Urinary bladder (tissue), 4 donors: ENCODE results near the gene ACE2. TPM values are rescaled to one million over a fixed set of nuclear protein-coding genes. Genes with fewer than 3 reads are reported as not detected.
"Not testable (repeated sequence)": the region's sequence is repeated elsewhere in the genome, so short reads cannot be mapped to it uniquely, and the experiment has no call there.

Source experiments
- DNase-seq: peaks from one replicate; pipeline ENCODE4 v3.0.0-alpha.2; 2015; ENCODE audit errors: extremely low spot score
- H3K27ac ChIP-seq: one replicate; pipeline ENCODE4 v1.5.1; 2013; ENCODE audit warnings: low read depth, mild to moderate bottlenecking, moderate library complexity
- H3K36me3 ChIP-seq: one replicate; pipeline ENCODE4 v1.6.1; 2013; ENCODE audit warnings: mild to moderate bottlenecking, moderate library complexity; ENCODE audit not compliant: insufficient read depth
- H3K4me1 ChIP-seq: one replicate; pipeline ENCODE4 v1.6.1; 2013; ENCODE audit warnings: mild to moderate bottlenecking, moderate library complexity; ENCODE audit not compliant: insufficient read depth
- H3K4me3 ChIP-seq: one replicate; pipeline ENCODE4 v1.5.1; 2013; ENCODE audit warnings: low read depth, low read length
- WGBS: extraction: QIAGEN DNeasy Blood & Tissue Kit; methylation state at CpG from one replicate; pipeline ENCODE4 v1.1.7; 2013; 5-methylcytosine and 5-hydroxymethylcytosine counted together
- polyA plus RNA-seq: library from polyadenylated mRNA; stranded (reverse); fragments of 200-250 nt; gene quantifications from one replicate; pipeline ENCODE4 v1.2.3, GENCODE V29; 2013
- total RNA-seq: library from RNA; depleted of rRNA; stranded (reverse); fragments of >200 nt; gene quantifications from one replicate; pipeline ENCODE4 v1.2.3, GENCODE V29; 2014
- donor health status: healthy with polysubstance abuse.
- donor health status: healthy.

The ACE2 gene
- total RNA-seq (2.1 TPM), polyA plus RNA-seq (0.37 TPM)

DNA sequence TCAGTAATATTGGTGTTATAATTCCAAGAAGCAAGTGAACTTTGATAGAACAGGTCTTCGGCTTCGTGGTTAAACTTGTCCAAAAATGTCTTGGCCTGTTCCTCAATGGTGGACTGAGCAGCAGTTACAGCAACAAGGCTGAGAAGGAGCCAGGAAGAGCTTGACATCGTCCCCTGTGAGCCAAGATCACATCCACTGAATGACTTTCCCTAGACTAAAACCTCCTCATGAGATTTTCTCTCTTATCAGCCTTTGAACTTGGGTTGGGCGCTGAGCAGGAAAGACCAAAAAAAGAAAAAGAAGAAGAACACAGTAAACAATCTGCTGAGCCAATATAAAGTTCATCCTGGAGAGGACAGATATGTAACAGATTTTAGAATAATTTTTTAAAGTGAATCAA is at the start of gene ACE2:
TSS of gene ACE2 (minus strand) at position 216 of the 400 bp plus-strand sequence. CDS start at position 167, 49 bp downstream.
- Histone ChIP-seq H3K36me3 (no peaks in the 10 kb centered on the region), H3K4me1 (no peaks in the 10 kb centered on the region), H3K4me3 (no peak within 1 kb of the TSS), H3K27ac (no peak within 1 kb of the TSS)
- WGBS = 79% methylated on average over 4 of the region's 4 CpGs
- no peak for DNase-seq

DNA sequence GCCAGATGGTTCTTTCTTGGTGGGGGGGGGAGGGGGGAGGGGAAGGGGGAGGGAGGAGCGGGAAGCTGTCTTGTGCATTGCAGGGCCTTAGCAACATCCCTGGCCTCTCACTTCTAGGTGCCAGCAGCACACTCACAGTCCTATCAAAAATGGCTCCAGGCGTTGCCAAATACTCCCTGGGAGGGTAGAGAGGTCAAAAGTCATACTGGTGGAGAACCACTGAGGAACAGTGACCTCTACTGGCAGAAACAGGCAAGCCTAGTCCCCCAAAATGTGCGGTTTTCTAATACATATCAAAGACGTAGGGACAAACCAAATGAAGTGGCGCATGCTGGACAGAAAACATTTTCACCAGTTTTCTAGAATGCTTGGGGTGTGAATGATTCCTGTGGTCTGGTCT is 46.8 kb upstream of the ACE2 start:
- H3K4me1 ChIP-seq, H3K27ac ChIP-seq, H3K4me3 ChIP-seq, H3K36me3 ChIP-seq, DNase-seq: not testable (repeated sequence)
- no CpG with 5 or more reads among the region's 5 CpGs for WGBS

- DNase-seq = no peak
- H3K4me3 ChIP-seq = no peak overlapping the region
- WGBS = 97% methylated on average over 27 of the region's 27 CpGs
Observed at GRCh38 chrX:15646543-15646942, 45.8 kb upstream of the ACE2 start.

DNA sequence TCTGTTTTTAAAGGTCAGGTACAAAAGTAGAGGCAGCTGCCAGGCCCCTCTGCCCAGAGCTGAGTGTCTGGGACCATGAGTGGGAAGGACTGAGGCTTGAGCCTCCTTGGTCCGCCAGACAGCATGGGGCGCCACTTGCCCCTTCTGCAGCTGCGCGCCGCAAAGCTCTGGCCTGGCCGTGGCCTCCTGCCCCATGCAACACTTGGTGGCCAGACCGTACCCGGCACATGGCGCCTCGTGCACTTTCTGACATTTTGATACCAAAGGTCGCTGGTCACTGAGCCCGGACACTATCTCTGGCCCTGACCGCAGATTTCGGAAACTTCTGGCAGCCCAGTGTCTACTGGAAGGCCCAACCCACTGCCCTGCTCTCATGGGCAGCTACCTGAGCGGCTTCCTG is 45.3 kb upstream of the ACE2 start:
- 95% methylated on average over 15 of the region's 15 CpGs for WGBS

More at GRCh38 chrX:15646543-15646942, 45.8 kb upstream of the ACE2 start:
- Histone ChIP-seq H3K27ac (no peak overlapping the region), H3K36me3 (no peaks in the 10 kb centered on the region), H3K4me1 (no peaks in the 10 kb centered on the region)

DNA sequence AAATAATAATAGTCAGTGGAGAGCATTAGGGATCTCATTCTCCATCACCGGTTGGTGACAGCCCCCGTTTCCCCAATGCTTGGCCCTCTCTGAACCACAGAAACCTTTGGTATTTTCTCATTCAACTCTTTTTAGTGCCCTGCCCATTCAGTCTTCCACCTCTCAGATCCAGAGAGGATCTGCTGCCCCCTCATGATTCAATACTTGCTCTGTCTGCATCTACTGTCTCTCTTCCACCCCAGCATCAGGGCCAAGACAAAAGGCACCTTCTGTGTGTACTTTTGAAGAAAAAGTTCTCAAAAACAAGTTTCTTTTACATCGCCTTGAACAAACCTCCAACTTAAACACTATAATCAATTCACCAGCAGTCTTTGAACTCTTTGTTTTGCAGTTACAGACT is 44.5 kb upstream of the ACE2 start:
- Histone ChIP-seq H3K4me1 (no peaks in the 10 kb centered on the region), H3K27ac (no peak overlapping the region), H3K36me3 (no peaks in the 10 kb centered on the region), H3K4me3 (no peak overlapping the region)
- WGBS = 81% methylated on average over 3 of the region's 3 CpGs
- no peak for DNase-seq

More for the DNA sequence above, 45.3 kb upstream of the ACE2 start:
- no peak for DNase-seq
- no peaks in the 10 kb centered on the region for H3K36me3 ChIP-seq
- no peak overlapping the region for H3K4me3 ChIP-seq
- no peaks in the 10 kb centered on the region for H3K4me1 ChIP-seq
- no peak overlapping the region for H3K27ac ChIP-seq

- no peaks in the 10 kb centered on the region for H3K36me3 ChIP-seq
- 97% methylated on average over 1 of the region's 1 CpG for WGBS
- no peak overlapping the region for H3K27ac ChIP-seq
- no peak for DNase-seq
- H3K4me3 ChIP-seq = no peak overlapping the region
- H3K4me1 ChIP-seq = no peaks in the 10 kb centered on the region
Observed at GRCh38 chrX:15644560-15644872, 43.8 kb upstream of the ACE2 start.

DNA sequence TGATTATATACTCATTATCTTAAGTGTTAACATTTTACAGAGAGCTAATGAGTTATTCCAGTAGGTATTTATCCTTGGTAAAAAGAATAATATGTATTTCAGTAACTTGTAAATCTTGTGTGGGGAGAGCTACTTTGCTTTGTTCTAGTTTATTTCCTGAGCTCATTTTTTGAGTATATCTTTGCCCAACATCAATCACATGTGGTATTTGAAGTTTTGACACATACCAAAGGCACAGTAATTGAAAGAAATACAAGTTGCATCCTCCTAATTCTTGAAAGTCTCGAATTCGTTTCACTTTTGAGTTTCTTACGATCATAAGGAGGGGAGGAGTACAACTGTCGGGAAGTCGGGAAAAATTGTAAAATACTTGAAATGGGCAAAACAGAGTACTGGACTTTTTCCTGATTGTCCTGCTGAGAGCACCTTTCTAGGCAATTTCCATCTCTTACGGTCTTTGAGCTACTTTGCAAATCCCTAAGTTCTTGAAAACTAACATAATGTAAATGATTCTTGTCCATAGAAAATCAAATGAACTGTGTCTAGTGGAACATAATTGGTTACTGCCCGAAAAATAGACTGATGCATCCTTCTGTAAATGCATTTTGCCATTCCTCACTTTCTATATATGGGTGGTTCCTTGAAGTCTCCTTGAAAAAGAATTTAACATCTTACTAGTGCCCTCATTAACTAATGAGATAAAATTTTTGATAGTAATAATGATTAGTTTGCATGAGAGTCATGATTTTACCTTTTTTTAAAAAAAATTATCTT is 43.2 kb upstream of the ACE2 start:
- Histone ChIP-seq H3K4me1 (no peaks in the 10 kb centered on the region), H3K27ac (no peak overlapping the region), H3K4me3 (no peak overlapping the region), H3K36me3 (no peaks in the 10 kb centered on the region)
- no peak for DNase-seq
- WGBS = 86% methylated on average over 7 of the region's 7 CpGs

- DNase-seq = no peak
- H3K27ac ChIP-seq = no peak overlapping the region
- no peak overlapping the region for H3K4me3 ChIP-seq
- H3K4me1 ChIP-seq = no peaks in the 10 kb centered on the region
- no peaks in the 10 kb centered on the region for H3K36me3 ChIP-seq
Observed at GRCh38 chrX:15631637-15632036, 30.9 kb upstream of the ACE2 start.

GRCh38 chrX:15623054-15623453 is 22.3 kb upstream of the ACE2 start:
- WGBS = 51% methylated on average over 1 of the region's 1 CpG
- H3K36me3 ChIP-seq = no peaks in the 10 kb centered on the region
- no peak overlapping the region for H3K27ac ChIP-seq
- no peak for DNase-seq
- no peaks in the 10 kb centered on the region for H3K4me1 ChIP-seq
- no peak overlapping the region for H3K4me3 ChIP-seq

DNA sequence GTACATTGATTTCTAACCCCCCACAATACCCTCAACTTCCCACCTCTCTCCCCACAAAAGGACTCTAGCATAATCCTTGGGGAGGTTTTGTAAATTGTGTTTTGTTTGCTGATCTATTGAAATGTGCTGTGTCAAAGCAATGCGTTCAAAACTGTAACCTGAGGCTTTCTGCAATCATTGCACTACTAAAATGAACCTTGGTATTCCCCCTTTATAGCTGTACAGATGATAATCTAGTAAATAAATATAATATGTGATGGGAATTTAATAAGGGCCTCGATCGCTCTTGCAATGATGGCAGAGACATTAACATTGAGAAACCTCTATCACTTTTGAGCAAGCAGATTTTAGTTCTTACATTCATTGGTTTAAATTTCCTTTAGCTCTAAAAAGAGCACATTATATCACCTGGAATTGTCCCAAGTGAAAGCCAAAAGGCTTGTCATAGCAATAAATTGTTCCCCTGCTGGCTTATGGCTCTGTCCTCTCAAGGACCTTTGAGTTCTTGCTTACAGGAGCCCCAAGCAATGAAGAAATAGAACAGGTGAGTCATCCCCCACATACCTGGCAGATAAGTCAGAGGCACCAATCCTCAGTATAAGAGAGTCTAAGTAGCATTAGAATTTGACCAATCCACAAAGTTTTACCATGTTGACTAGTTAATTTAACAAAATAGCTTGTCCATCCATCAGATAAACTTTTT is 18.4 kb upstream of the ACE2 start:
- no peak for DNase-seq
- H3K4me3 ChIP-seq = no peak overlapping the region
- H3K4me1 ChIP-seq = no peaks in the 10 kb centered on the region
- no peak overlapping the region for H3K27ac ChIP-seq
- no peaks in the 10 kb centered on the region for H3K36me3 ChIP-seq
- 80% methylated on average over 3 of the region's 3 CpGs for WGBS

- 86% methylated on average over 6 of the region's 6 CpGs for WGBS
Observed at GRCh38 chrX:15617111-15617510, 16.4 kb upstream of the ACE2 start.

DNA sequence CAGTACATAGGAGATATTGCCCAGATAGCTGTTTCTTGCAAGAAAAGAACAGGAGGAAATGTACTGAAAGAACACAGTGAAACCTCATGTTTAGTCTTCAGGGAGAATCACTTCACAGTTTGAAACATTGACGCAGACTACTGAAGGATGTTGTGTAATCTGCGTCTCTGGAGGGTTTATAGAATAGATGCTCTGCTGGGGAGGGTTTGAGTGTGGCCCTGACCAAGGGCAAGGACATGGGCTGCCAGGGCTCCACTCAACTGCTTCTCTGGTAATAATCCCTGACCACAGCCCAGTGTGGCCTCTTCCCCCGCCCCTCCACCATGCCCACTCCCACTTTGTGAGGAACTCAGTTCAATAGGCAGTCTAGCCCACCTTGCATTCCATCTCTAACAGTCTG is 15.8 kb upstream of the ACE2 start:
- no peak for DNase-seq
- Histone ChIP-seq H3K27ac (no peak overlapping the region), H3K4me3 (no peak overlapping the region), H3K36me3 (no peaks in the 10 kb centered on the region), H3K4me1 (no peaks in the 10 kb centered on the region)
- 88% methylated on average over 3 of the region's 3 CpGs for WGBS

More at GRCh38 chrX:15617111-15617510, 16.4 kb upstream of the ACE2 start:
- Histone ChIP-seq H3K4me3 (no peak overlapping the region), H3K4me1 (no peaks in the 10 kb centered on the region), H3K36me3 (no peaks in the 10 kb centered on the region), H3K27ac (no peak overlapping the region)
- no peak for DNase-seq

GRCh38 chrX:15607067-15607466 is 6.3 kb upstream of the ACE2 start:
- H3K4me3 ChIP-seq = no peak overlapping the region
- DNase-seq = no peak
- H3K36me3 ChIP-seq = no peaks in the 10 kb centered on the region
- 34% methylated on average over 5 of the region's 5 CpGs for WGBS
- no peaks in the 10 kb centered on the region for H3K4me1 ChIP-seq
- no peak overlapping the region for H3K27ac ChIP-seq

GRCh38 chrX:15606136-15606535 is 5.4 kb upstream of the ACE2 start:
- H3K36me3 ChIP-seq = no peaks in the 10 kb centered on the region
- H3K27ac ChIP-seq = no peak overlapping the region
- H3K4me1 ChIP-seq = no peaks in the 10 kb centered on the region
- 18% methylated on average over 1 of the region's 1 CpG for WGBS
- no peak for DNase-seq
- H3K4me3 ChIP-seq = no peak overlapping the region
